Gastrocnemius medialis (tissue), 4 donors: ENCODE measurements around the gene FBXL22. TPM values are rescaled to one million over a fixed set of nuclear protein-coding genes. Genes with fewer than 3 reads are reported as not detected.

Experiments
- ATAC-seq, 2 donors: fragments of 150-250 bp; one replicate each; pipeline ENCODE4 v1.9.1; 2016
- DNase-seq, 2 donors: peaks; one replicate each; pipeline ENCODE4 v3.0.0-alpha.2; 2019
- H3K27ac ChIP-seq, 4 donors: fragments of 200-600 bp; sonication (generic); 1 replicate in 1 of 4; 2 replicates in 3 of 4; pipeline ENCODE4 v1.5.1; 2016 to 2018; ENCODE audit warnings: mild to moderate bottlenecking in 2 of 4, moderate library complexity in 1 of 4
- H3K27me3 ChIP-seq, 3 donors: fragments of 200-600 bp; sonication (generic) in 2 of 3; 1 replicate in 1 of 3; 2 replicates in 2 of 3; pipeline versions ENCODE4 v1.5.1 to v1.6.0; 2016 to 2019; ENCODE audit warnings: mild to moderate bottlenecking in 1 of 3, moderate library complexity in 1 of 3
- H3K36me3 ChIP-seq, 2 donors: fragments of 200-600 bp; sonication (generic) in 1 of 2; one replicate each; pipeline ENCODE4 v1.5.1; 2017 to 2018
- H3K4me1 ChIP-seq, 2 donors: fragments of 200-600 bp; sonication (generic) in 1 of 2; one replicate each; pipeline ENCODE4 v1.5.1; 2016 to 2017; ENCODE audit warnings: mild to moderate bottlenecking in 2 of 2
- H3K4me3 ChIP-seq, 4 donors: fragments of 200-600 bp; sonication (generic) in 3 of 4; 1 replicate in 1 of 4; 2 replicates in 3 of 4; pipeline ENCODE4 v1.5.1; 2016 to 2019; ENCODE audit warnings: mild to moderate bottlenecking in 2 of 4
- H3K9me3 ChIP-seq, 3 donors: fragments of 200-600 bp; sonication (generic) in 2 of 3; 1 replicate in 1 of 3; 2 replicates in 2 of 3; pipeline ENCODE4 v1.5.1; 2016 to 2019
- CTCF ChIP-seq, 5 experiments: fragments of 450-650 bp in 3 of 5; fragments of 200-600 bp in 2 of 5; sonication (generic) in 2 of 5; IDR thresholded peaks in 4 of 5; conservative IDR thresholded peaks in 1 of 5; 1 replicate in 4 of 5; 2 replicates in 1 of 5; pipeline ENCODE4 v1.5.1; 2016 to 2019; ENCODE audit warnings: antibody characterized with exemption in 5 of 5, mild to moderate bottlenecking in 3 of 5, moderate library complexity in 3 of 5
- POLR2A ChIP-seq, 2 donors: fragments of 450-650 bp; IDR thresholded peaks; one replicate each; pipeline ENCODE4 v1.6.1; 2017; ENCODE audit warnings: antibody characterized with exemption in 2 of 2, mild to moderate bottlenecking in 2 of 2, moderate library complexity in 2 of 2
- in situ Hi-C, 4 donors: fragments of 200-750 bp; cut with MboI; loops; one replicate each; pipeline versions ENCODE4 v1.15.0 to v1.8.0; 2017; ENCODE audit warnings: low sequenced_read_pairs in 4 of 4
- intact Hi-C: fragments of 100-400 bp; cut with DNase I; formaldehyde crosslinking; loops from one replicate; pipeline ENCODE4 v1.15.1; 2023; ENCODE audit warnings: low total_unique reads
- total RNA-seq, 4 donors: library from RNA; depleted of rRNA; stranded (reverse); fragments of >200 nt; gene quantifications; one replicate each; pipeline versions ENCODE4 v1.1.0 to v1.2.3, GENCODE V29; 2016

The FBXL22 gene
- total RNA-seq, 4 donors from 2014 or later, result 0.36 to 0.89 (median 0.68) TPM; not detected in 1

DNA sequence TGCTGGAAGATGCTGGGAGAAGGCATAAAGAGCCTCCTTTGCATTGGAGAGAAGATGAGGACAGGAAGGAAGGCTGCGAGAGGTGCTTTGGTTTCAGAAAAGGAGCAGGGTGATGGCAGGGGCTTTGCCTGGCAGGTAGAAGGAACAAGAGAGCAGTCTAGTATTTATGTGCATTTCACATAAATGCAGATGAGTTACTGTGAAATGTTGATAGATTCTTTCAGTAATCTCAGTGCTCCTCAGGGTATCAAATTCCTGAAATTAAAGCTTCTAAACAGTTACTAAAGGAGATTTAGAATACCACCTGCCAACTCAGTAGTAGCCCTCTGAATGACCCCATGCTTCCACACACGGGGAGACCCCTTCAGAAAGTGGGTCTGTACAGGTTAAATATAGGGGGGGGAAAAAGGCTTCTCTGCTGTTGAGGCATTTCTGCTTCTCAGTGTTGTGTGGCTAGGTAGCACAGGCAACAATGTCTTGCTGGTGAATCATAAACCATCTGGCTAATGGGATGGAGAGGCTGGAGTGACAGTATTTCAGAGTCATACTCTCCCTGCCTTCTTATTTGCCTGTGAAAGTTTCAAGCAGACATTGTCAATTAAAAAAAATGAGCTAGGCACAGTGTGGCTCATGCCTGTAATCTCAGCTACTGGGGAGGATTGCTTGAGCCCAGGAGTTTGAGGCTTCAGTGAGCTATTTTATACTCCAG, 14.3 kb upstream of the FBXL22 start:
- H3K36me3 ChIP-seq, result peaks cover 0 to 30% of the 10 kb centered on the region in 2 donors

DNA sequence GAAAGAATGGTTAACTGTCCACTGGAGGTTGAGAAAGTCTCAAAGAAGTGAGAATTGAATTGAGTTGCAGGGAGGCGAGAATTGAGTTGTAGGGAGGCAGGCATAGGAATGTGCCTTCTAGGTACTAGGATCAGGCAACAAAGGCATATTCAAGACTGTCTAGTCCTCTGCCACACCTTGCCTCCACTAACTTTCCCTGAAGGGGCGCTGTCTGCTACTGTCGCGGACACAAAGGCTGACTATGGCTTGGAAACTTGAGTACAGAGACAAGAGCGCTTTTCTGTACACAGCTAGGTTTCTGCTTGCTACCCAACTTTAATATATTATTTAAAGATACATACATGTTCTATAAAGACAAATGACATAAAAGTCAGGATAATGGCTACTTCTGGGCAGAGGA, 10.4 kb upstream of the FBXL22 start:
- in situ Hi-C loops (loop anchor here in 1 of 4 donors (25.0 kb wide), 1 partner anchor 299 kb away; the partner anchor contains the start of gene APH1B), intact Hi-C loops (no loop called here)
- H3K4me3 ChIP-seq, result no peak overlapping the region
- no peak for ATAC-seq
- no peaks in the 10 kb centered on the region for H3K4me1 ChIP-seq
- H3K36me3 ChIP-seq, result peaks cover 6 to 49% of the 10 kb centered on the region in 2 donors
- no peaks in the 10 kb centered on the region for H3K27me3 ChIP-seq
- no peak for TF ChIP-seq POLR2A (IDR thresholded peaks at IDR 0.05)
- no peak for TF ChIP-seq CTCF (IDR thresholded peaks at IDR 0.05 in 4 of 5, conservative IDR thresholded peaks at IDR 0.05 in 1 of 5)
- no peak overlapping the region for H3K27ac ChIP-seq
- H3K9me3 ChIP-seq, result no peaks in the 10 kb centered on the region
- no peak for DNase-seq

More for the DNA sequence above, 14.3 kb upstream of the FBXL22 start:
- Histone ChIP-seq H3K4me3 (no peak overlapping the region), H3K27me3 (no peaks in the 10 kb centered on the region), H3K27ac (no peak overlapping the region), H3K4me1 (no peaks in the 10 kb centered on the region), H3K9me3 (no peaks in the 10 kb centered on the region)
- intact Hi-C loops, result no loop called here
- ATAC-seq (no peak), DNase-seq (no peak)
- in situ Hi-C loops, result loop anchor here in 1 of 4 donors (25.0 kb wide), 1 partner anchor 296 kb away; the partner anchor contains the start of gene APH1B
- no peak for TF ChIP-seq CTCF (IDR thresholded peaks at IDR 0.05 in 4 of 5, conservative IDR thresholded peaks at IDR 0.05 in 1 of 5)
- no peak for TF ChIP-seq POLR2A (IDR thresholded peaks at IDR 0.05)

GRCh38 chr15:63587527-63587926, 9.7 kb upstream of the FBXL22 start:
- Histone ChIP-seq H3K9me3 (no peaks in the 10 kb centered on the region), H3K4me3 (no peak overlapping the region), H3K27me3 (no peaks in the 10 kb centered on the region), H3K4me1 (peaks cover 0 to 2% of the 10 kb centered on the region in 2 donors), H3K36me3 (peaks cover 6 to 51% of the 10 kb centered on the region in 2 donors), H3K27ac (no peak overlapping the region)
- TF ChIP-seq POLR2A (IDR thresholded peaks at IDR 0.05), result no peak
- in situ Hi-C loops (loop anchor here in 1 of 4 donors (25.0 kb wide), 1 partner anchor 300 kb away; the partner anchor contains the start of gene APH1B), intact Hi-C loops (no loop called here)
- DNase-seq, result no peak
- ATAC-seq, result no peak

- ATAC-seq (no peak), DNase-seq (no peak)
- peaks cover 6 to 48% of the 10 kb centered on the region in 2 donors for H3K36me3 ChIP-seq
- H3K27me3 ChIP-seq, result no peaks in the 10 kb centered on the region
- H3K4me3 ChIP-seq, result no peak overlapping the region
- H3K27ac ChIP-seq, result no peak overlapping the region
- peaks cover 4 to 5% of the 10 kb centered on the region in 2 donors for H3K4me1 ChIP-seq
- TF ChIP-seq POLR2A (IDR thresholded peaks at IDR 0.05) (no peak), CTCF (IDR thresholded peaks at IDR 0.05 in 4 of 5, conservative IDR thresholded peaks at IDR 0.05 in 1 of 5) (no peak)
- in situ Hi-C loops, result loop anchor here in 1 of 4 donors (25.0 kb wide), 1 partner anchor 302 kb away; the partner anchor contains the start of gene APH1B
- H3K9me3 ChIP-seq, result no peaks in the 10 kb centered on the region
- intact Hi-C loops, result no loop called here
Observed at GRCh38 chr15:63588826-63589225, 8.4 kb upstream of the FBXL22 start.
